Muscle layer of duodenum (tissue), 2 donors: ENCODE results near the gene RHOC.
A peak's percentile ranks its signal among the peaks of the same experiment; 100 is the strongest.

Experiments
- H3K27ac ChIP-seq: one replicate; pipeline ENCODE4 v1.7.0; 2013; ENCODE audit warnings: mild to moderate bottlenecking, low read length
- H3K27me3 ChIP-seq: one replicate; pipeline ENCODE4 v1.7.0; 2013; ENCODE audit warnings: low read depth, mild to moderate bottlenecking, control low read depth, low read length
- H3K36me3 ChIP-seq, 2 donors: one replicate each; pipeline ENCODE4 v1.7.0; 2013; ENCODE audit warnings: low read length in 2 of 2, control low read depth in 1 of 2, mild to moderate bottlenecking in 1 of 2; ENCODE audit not compliant: insufficient read depth in 2 of 2, control insufficient read depth in 1 of 2
- H3K4me1 ChIP-seq, 2 donors: one replicate each; pipeline ENCODE4 v1.7.0; 2013; ENCODE audit warnings: low read length in 2 of 2, mild to moderate bottlenecking in 2 of 2, control low read depth in 1 of 2, moderate library complexity in 1 of 2; ENCODE audit not compliant: insufficient read depth in 2 of 2, control insufficient read depth in 1 of 2
- H3K4me3 ChIP-seq, 2 donors: one replicate each; pipeline ENCODE4 v1.7.0; 2013; ENCODE audit warnings: low read length in 2 of 2, low read depth in 1 of 2, mild to moderate bottlenecking in 1 of 2
- H3K9me3 ChIP-seq, 2 donors: one replicate each; pipeline ENCODE4 v1.7.0; 2013; ENCODE audit warnings: low read length in 2 of 2, control low read depth in 1 of 2, mild to moderate bottlenecking in 1 of 2; ENCODE audit not compliant: control insufficient read depth in 1 of 2
- donor health status: healthy.

The RHOC gene

GRCh38 chr1:112688781-112689193, 18.1 kb downstream of the RHOC start:
- Histone ChIP-seq H3K36me3 (peaks cover 28 to 38% of the 10 kb centered on the region in 2 donors), H3K9me3 (no peaks in the 10 kb centered on the region), H3K27me3 (no peaks in the 10 kb centered on the region), H3K4me1 (peaks cover 0 to 5% of the 10 kb centered on the region in 2 donors), H3K4me3 (no peak overlapping the region), H3K27ac (peak overlapping the region; percentile 68)

GRCh38 chr1:112687785-112688496, 19.0 kb downstream of the RHOC start:
- Histone ChIP-seq H3K27ac (peak overlapping the region; percentile 68), H3K9me3 (no peaks in the 10 kb centered on the region), H3K36me3 (peaks cover 25 to 33% of the 10 kb centered on the region in 2 donors), H3K4me1 (peaks cover 0 to 5% of the 10 kb centered on the region in 2 donors), H3K4me3 (no peak overlapping the region), H3K27me3 (no peaks in the 10 kb centered on the region)

GRCh38 chr1:112687361-112687760, 19.6 kb downstream of the RHOC start:
- no peak overlapping the region for H3K27ac ChIP-seq

GRCh38 chr1:112686835-112687234, 20.1 kb downstream of the RHOC start:
- Histone ChIP-seq H3K4me3 (no peak overlapping the region), H3K4me1 (peaks cover 0 to 5% of the 10 kb centered on the region in 2 donors), H3K36me3 (peaks cover 17 to 22% of the 10 kb centered on the region in 2 donors), H3K27ac (no peak overlapping the region), H3K9me3 (no peaks in the 10 kb centered on the region), H3K27me3 (no peaks in the 10 kb centered on the region)

More at GRCh38 chr1:112687361-112687760, 19.6 kb downstream of the RHOC start:
- H3K4me1 ChIP-seq: peaks cover 0 to 5% of the 10 kb centered on the region in 2 donors
- no peaks in the 10 kb centered on the region for H3K27me3 ChIP-seq
- no peaks in the 10 kb centered on the region for H3K9me3 ChIP-seq
- no peak overlapping the region for H3K4me3 ChIP-seq
- peaks cover 20 to 27% of the 10 kb centered on the region in 2 donors for H3K36me3 ChIP-seq

- Histone ChIP-seq H3K36me3 (peaks cover 14 to 18% of the 10 kb centered on the region in 2 donors), H3K27ac (no peak overlapping the region), H3K9me3 (no peaks in the 10 kb centered on the region), H3K4me3 (no peak overlapping the region), H3K4me1 (peaks cover 0 to 5% of the 10 kb centered on the region in 2 donors), H3K27me3 (no peaks in the 10 kb centered on the region)
Observed at GRCh38 chr1:112686417-112686816, 20.5 kb downstream of the RHOC start.

- Histone ChIP-seq H3K9me3 (no peaks in the 10 kb centered on the region), H3K36me3 (peaks cover 11 to 15% of the 10 kb centered on the region in 2 donors), H3K4me1 (peaks cover 0 to 5% of the 10 kb centered on the region in 2 donors), H3K27ac (no peak overlapping the region), H3K4me3 (no peak overlapping the region), H3K27me3 (no peaks in the 10 kb centered on the region)
Observed at GRCh38 chr1:112685913-112686312, 21.0 kb downstream of the RHOC start.

GRCh38 chr1:112678605-112679004, 28.3 kb downstream of the RHOC start:
- H3K27me3 ChIP-seq: no peaks in the 10 kb centered on the region
- H3K36me3 ChIP-seq: no peaks in the 10 kb centered on the region
- no peak overlapping the region for H3K27ac ChIP-seq
- H3K4me1 ChIP-seq: peaks cover 1 to 14% of the 10 kb centered on the region in 2 donors
- H3K9me3 ChIP-seq: no peaks in the 10 kb centered on the region
- no peak overlapping the region for H3K4me3 ChIP-seq

- no peaks in the 10 kb centered on the region for H3K36me3 ChIP-seq
- no peak overlapping the region for H3K27ac ChIP-seq
- H3K4me1 ChIP-seq: peaks cover 6 to 19% of the 10 kb centered on the region in 2 donors
- H3K27me3 ChIP-seq: no peaks in the 10 kb centered on the region
- H3K4me3 ChIP-seq: no peak overlapping the region
- H3K9me3 ChIP-seq: no peaks in the 10 kb centered on the region
Observed at GRCh38 chr1:112677501-112677900, 29.4 kb downstream of the RHOC start.

GRCh38 chr1:112676543-112676942, 30.4 kb downstream of the RHOC start:
- no peaks in the 10 kb centered on the region for H3K9me3 ChIP-seq
- H3K27ac ChIP-seq: no peak overlapping the region
- peaks cover 6 to 19% of the 10 kb centered on the region in 2 donors for H3K4me1 ChIP-seq
- no peak overlapping the region for H3K4me3 ChIP-seq
- no peaks in the 10 kb centered on the region for H3K36me3 ChIP-seq
- no peaks in the 10 kb centered on the region for H3K27me3 ChIP-seq

GRCh38 chr1:112675728-112676381, 31.1 kb downstream of the RHOC start:
- peak overlapping the region; percentile 52 for H3K27ac ChIP-seq
- peaks cover 6 to 19% of the 10 kb centered on the region in 2 donors for H3K4me1 ChIP-seq
- no peaks in the 10 kb centered on the region for H3K36me3 ChIP-seq
- no peaks in the 10 kb centered on the region for H3K27me3 ChIP-seq
- H3K4me3 ChIP-seq: peak overlapping the region; percentile 84 to 92
- no peaks in the 10 kb centered on the region for H3K9me3 ChIP-seq

- Histone ChIP-seq H3K27me3 (no peaks in the 10 kb centered on the region), H3K9me3 (no peaks in the 10 kb centered on the region), H3K4me3 (peak overlapping the region; percentile 84 to 92), H3K4me1 (peaks cover 6 to 19% of the 10 kb centered on the region in 2 donors), H3K36me3 (peaks cover under 1 to 5% of the 10 kb centered on the region in 2 donors), H3K27ac (peak overlapping the region; percentile 93)
Observed at GRCh38 chr1:112674986-112675727, 31.8 kb downstream of the RHOC start.
